Lung (tissue), 12 donors: ENCODE data around the gene MYO5B. TPM values are rescaled to one million over a fixed set of nuclear protein-coding genes. Genes with fewer than 3 reads are reported as not detected.

Experiments
- ATAC-seq: fragments of 200-7000 bp; cut with Tn5 transposase; one replicate; pipeline ENCODE4 v1.9.1; 2020; ENCODE audit warnings: moderate number of reproducible peaks; ENCODE audit not compliant: insufficient read depth, low FRiP score
- DNase-seq, 3 donors: peaks; one replicate each; pipeline ENCODE4 v3.0.0-alpha.2; 2013 to 2017
- H3K27ac ChIP-seq, 2 donors: one replicate each; pipeline ENCODE4 v1.5.1; 2013; ENCODE audit warnings: mild to moderate bottlenecking in 2 of 2, moderate library complexity in 2 of 2, control low read depth in 1 of 2, inconsistent platforms in 1 of 2, low read depth in 1 of 2, low read length in 1 of 2
- H3K27me3 ChIP-seq, 3 donors: one replicate each; pipeline ENCODE4 v1.5.1; 2013; ENCODE audit warnings: low read length in 2 of 3; ENCODE audit not compliant: control insufficient read depth in 3 of 3, insufficient read depth in 3 of 3
- H3K36me3 ChIP-seq, 4 donors: one replicate each; pipeline ENCODE4 v1.5.1; 2013; ENCODE audit warnings: low read length in 4 of 4, mild to moderate bottlenecking in 1 of 4, moderate library complexity in 1 of 4; ENCODE audit not compliant: control insufficient read depth in 4 of 4, insufficient read depth in 4 of 4
- H3K4me1 ChIP-seq, 5 donors: one replicate each; pipeline ENCODE4 v1.5.1; 2013; ENCODE audit warnings: low read length in 5 of 5, mild to moderate bottlenecking in 2 of 5, moderate library complexity in 1 of 5; ENCODE audit not compliant: control insufficient read depth in 5 of 5, insufficient read depth in 5 of 5
- H3K4me3 ChIP-seq: one replicate; pipeline ENCODE4 v1.5.1; 2013; ENCODE audit warnings: mild to moderate bottlenecking, control low read depth, moderate library complexity
- H3K9ac ChIP-seq, 2 donors: one replicate each; pipeline ENCODE4 v1.5.1; 2013; ENCODE audit warnings: low read length in 2 of 2, control low read depth in 1 of 2; ENCODE audit not compliant: insufficient read depth in 1 of 2
- H3K9me3 ChIP-seq, 4 donors: one replicate each; pipeline ENCODE4 v1.5.1; 2013; ENCODE audit warnings: low read length in 3 of 4, mild to moderate bottlenecking in 1 of 4, moderate library complexity in 1 of 4; ENCODE audit not compliant: control insufficient read depth in 4 of 4, insufficient read depth in 3 of 4
- CTCF ChIP-seq: IDR thresholded peaks from 2 replicates; pipeline ENCODE4 v1.5.1; 2012; ENCODE audit warnings: mild to moderate bottlenecking; ENCODE audit errors: control extremely low read depth, extremely low read depth
- WGBS, 2 donors: extraction: QIAGEN DNeasy Blood & Tissue Kit; methylation state at CpG; one replicate each; pipeline ENCODE4 v1.1.7; 2013; 5-methylcytosine and 5-hydroxymethylcytosine counted together
- polyA plus RNA-seq, 2 donors: library from polyadenylated mRNA; stranded (reverse); fragments of 200-250 nt; gene quantifications; one replicate each; pipeline ENCODE4 v1.2.1, GENCODE V29; 2013
- total RNA-seq, 2 donors: library from RNA; depleted of rRNA in 1 of 2; stranded (reverse); fragments of >200 nt in 1 of 2; gene quantifications; one replicate each; pipeline ENCODE4 v1.2.1, GENCODE V29; 2014 to 2021
- donor health status: control.
- donor health status: control.
- donor health status: Bipolar disorder and iron deficiency.
- donor health status: healthy.
- donor health status: DM: yes; HTN: yes; CAD: no.

Gene MYO5B
- total and polyA plus RNA-seq, 4 donors, result 9.7 to 25.6 (median 19.7) TPM

GRCh38 chr18:49974079-49974478, 220.9 kb downstream of the MYO5B start:
- Histone ChIP-seq H3K9ac (no peak overlapping the region), H3K4me1 (peaks cover 0 to 6% (median 0%) of the 10 kb centered on the region in 5 donors), H3K36me3 (no peaks in the 10 kb centered on the region), H3K27ac (no peak overlapping the region), H3K4me3 (no peak overlapping the region), H3K27me3 (no peaks in the 10 kb centered on the region), H3K9me3 (no peaks in the 10 kb centered on the region)
- ATAC-seq (no peak), DNase-seq (no peak)
- WGBS, 2 donors, result 94 to 98% methylated on average over 9 of the region's 9 CpGs
- TF ChIP-seq CTCF, result no peak

DNA sequence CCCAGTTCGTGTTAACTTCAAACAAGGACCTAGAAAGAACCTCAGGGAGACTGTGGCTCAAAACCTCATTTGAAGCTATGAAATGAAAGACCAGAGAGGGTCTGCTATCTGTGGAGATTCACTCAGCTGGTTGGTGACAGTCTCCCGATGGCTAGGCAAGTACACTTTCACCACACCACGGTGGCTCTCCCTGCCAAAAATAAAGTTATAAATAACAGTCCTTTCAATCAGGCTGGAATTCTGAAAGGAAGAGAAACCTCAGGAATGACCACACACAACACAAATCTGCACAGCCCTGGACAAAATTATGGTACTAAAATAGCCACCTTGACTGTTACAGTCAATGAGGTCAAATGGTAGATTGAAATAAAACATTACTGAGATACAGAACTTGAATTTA, 221.4 kb downstream of the MYO5B start:
- WGBS, 2 donors, result 80 to 83% methylated on average over 3 of the region's 3 CpGs

GRCh38 chr18:49972535-49972934, 222.4 kb downstream of the MYO5B start:
- TF ChIP-seq CTCF, result no peak
- WGBS, 2 donors, result 79 to 85% methylated on average over 3 of the region's 3 CpGs
- Histone ChIP-seq H3K4me3 (no peak overlapping the region), H3K9ac (no peak overlapping the region), H3K27me3 (no peaks in the 10 kb centered on the region), H3K36me3 (no peaks in the 10 kb centered on the region), H3K4me1 (peaks cover 0 to 8% (median 0%) of the 10 kb centered on the region in 5 donors), H3K27ac (no peak overlapping the region), H3K9me3 (no peaks in the 10 kb centered on the region)
- ATAC-seq (no peak), DNase-seq (no peak)

More for the DNA sequence above, 221.4 kb downstream of the MYO5B start:
- ATAC-seq, result no peak
- Histone ChIP-seq H3K9me3 (no peaks in the 10 kb centered on the region), H3K27me3 (no peaks in the 10 kb centered on the region), H3K27ac (no peak overlapping the region), H3K4me3 (no peak overlapping the region), H3K36me3 (no peaks in the 10 kb centered on the region), H3K9ac (no peak overlapping the region), H3K4me1 (peaks cover 0 to 6% (median 0%) of the 10 kb centered on the region in 5 donors)
- no peak for TF ChIP-seq CTCF
- no peak for DNase-seq

GRCh38 chr18:49971462-49971861, 223.5 kb downstream of the MYO5B start:
- ATAC-seq, result no peak
- Histone ChIP-seq H3K9me3 (no peaks in the 10 kb centered on the region), H3K4me1 (peaks cover 0 to 7% (median 0%) of the 10 kb centered on the region in 5 donors), H3K4me3 (no peak overlapping the region), H3K27me3 (no peaks in the 10 kb centered on the region), H3K9ac (no peak overlapping the region), H3K36me3 (no peaks in the 10 kb centered on the region), H3K27ac (no peak overlapping the region)
- WGBS, 2 donors, result 52 to 64% methylated on average over 1 of the region's 1 CpG
- no peak for DNase-seq
- no peak for TF ChIP-seq CTCF
